ENCODE data around the gene ROPN1L.

Gene ROPN1L

GRCh38 chr5:10441992-10442435, 335 bp downstream of the ROPN1L start:
- TF ChIP-seq, protein P1, sequence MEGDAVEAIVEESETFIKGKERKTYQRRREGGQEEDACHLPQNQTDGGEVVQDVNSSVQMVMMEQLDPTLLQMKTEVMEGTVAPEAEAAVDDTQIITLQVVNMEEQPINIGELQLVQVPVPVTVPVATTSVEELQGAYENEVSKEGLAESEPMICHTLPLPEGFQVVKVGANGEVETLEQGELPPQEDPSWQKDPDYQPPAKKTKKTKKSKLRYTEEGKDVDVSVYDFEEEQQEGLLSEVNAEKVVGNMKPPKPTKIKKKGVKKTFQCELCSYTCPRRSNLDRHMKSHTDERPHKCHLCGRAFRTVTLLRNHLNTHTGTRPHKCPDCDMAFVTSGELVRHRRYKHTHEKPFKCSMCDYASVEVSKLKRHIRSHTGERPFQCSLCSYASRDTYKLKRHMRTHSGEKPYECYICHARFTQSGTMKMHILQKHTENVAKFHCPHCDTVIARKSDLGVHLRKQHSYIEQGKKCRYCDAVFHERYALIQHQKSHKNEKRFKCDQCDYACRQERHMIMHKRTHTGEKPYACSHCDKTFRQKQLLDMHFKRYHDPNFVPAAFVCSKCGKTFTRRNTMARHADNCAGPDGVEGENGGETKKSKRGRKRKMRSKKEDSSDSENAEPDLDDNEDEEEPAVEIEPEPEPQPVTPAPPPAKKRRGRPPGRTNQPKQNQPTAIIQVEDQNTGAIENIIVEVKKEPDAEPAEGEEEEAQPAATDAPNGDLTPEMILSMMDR (IDR thresholded peaks at IDR 0.05; ENCODE audit: low read depth, low read length), result no peak
- no peak for DNase-seq (ENCODE audit: extremely low read depth, low read depth)

- DNase-seq (ENCODE audit: extremely low read depth, low read depth), result no peak
Observed at GRCh38 chr5:10442576-10442975, 897 bp downstream of the ROPN1L start.

GRCh38 chr5:10445352-10445751, 3.7 kb downstream of the ROPN1L start:
- TF ChIP-seq, protein P1 (IDR thresholded peaks at IDR 0.05; ENCODE audit: low read depth, low read length), result no peak
- no peak for DNase-seq (ENCODE audit: extremely low read depth, low read depth)

More at GRCh38 chr5:10442576-10442975, 897 bp downstream of the ROPN1L start:
- TF ChIP-seq, protein P1 (IDR thresholded peaks at IDR 0.05; ENCODE audit: low read depth, low read length), result no peak

GRCh38 chr5:10446490-10446889, 4.8 kb downstream of the ROPN1L start:
- TF ChIP-seq, protein P1 (IDR thresholded peaks at IDR 0.05; ENCODE audit: low read depth, low read length), result no peak

DNA sequence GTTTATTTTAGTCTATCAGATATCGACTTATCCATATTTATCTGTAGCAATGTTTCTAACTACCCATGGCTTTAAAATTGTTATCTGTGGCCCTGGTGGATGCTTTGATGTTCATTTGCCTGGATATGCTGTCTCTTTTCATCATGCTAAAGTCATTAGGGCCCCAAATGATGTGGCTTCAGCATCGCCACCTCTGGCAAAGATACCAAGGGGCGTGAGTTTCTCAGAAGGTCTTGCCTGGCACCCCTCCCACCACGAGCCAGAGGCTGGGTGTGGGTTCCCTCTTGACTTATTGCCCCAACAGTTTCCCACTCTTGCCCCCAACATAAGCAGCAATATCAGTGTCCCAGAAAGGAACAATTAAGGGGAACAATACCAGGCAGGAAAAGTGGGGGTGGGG, 5.4 kb downstream of the ROPN1L start:
- no peak for DNase-seq (ENCODE audit: extremely low read depth, low read depth)
- TF ChIP-seq, protein P1 (IDR thresholded peaks at IDR 0.05; ENCODE audit: low read depth, low read length), result no peak

More at GRCh38 chr5:10446490-10446889, 4.8 kb downstream of the ROPN1L start:
- no peak for DNase-seq (ENCODE audit: extremely low read depth, low read depth)

GRCh38 chr5:10448754-10449360, 7.2 kb downstream of the ROPN1L start:
- no peak for DNase-seq (ENCODE audit: extremely low read depth, low read depth)
- TF ChIP-seq, protein P1 (IDR thresholded peaks at IDR 0.05; ENCODE audit: low read depth, low read length), result no peak

DNA sequence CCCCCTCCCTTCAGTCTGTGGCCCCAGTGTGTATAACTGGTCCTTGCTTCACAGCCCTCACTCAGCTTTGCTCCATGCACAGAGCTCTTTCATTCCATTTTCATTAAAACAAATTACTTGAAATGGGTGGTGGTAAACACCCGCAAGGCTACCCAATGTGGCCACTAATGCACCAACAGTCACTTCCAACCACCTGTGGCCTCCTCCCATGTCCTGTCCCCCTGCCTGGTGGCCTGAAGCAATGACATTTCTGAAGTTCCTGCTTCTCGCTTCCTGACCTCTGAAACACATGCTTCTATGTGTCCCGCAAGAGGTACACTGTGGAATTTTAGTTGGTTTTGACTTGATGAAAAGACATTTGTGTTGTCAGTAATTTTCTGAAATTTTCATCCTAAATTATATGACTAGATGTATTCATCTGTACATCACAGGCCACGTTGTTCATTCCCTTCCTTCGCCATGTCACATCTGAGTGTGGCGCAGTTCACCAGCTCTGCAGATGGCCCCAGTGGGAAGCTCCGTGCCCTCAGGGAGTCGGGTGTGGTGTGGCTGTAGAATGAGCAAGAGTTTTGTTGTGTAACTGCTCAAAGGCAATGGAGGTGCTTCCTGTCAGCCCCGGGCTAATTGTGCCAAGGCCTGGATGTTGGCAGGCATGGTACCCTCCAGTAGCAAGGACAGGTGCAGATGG, 9.6 kb downstream of the ROPN1L start:
- TF ChIP-seq, protein P1 (IDR thresholded peaks at IDR 0.05; ENCODE audit: low read depth, low read length), result no peak
- DNase-seq (ENCODE audit: extremely low read depth, low read depth), result no peak
